A673 (cell line): ENCODE results near the gene IGFN1. TPM values are rescaled to one million over a fixed set of nuclear protein-coding genes. Genes with fewer than 3 reads are reported as not detected.

Experiments
- BruUV-seq: library from RNA; stranded (reverse); fragments of 400-500 nt; replicated peaks from 2 replicates; lab custom pipeline; 2021; lab: Mats Ljungman, UMichigan
- CTCF ChIA-PET: fragments of 300-600 bp; sonication (Branson Sonifier 250); formaldehyde crosslinking; loops from one replicate; lab custom pipeline; 2022; ENCODE audit warnings: antibody characterized with exemption; lab: Charles Lee
- POLR2A ChIA-PET: fragments of 300-600 bp; sonication (Branson Sonifier 250); formaldehyde crosslinking; loops from one replicate; lab custom pipeline; 2022; ENCODE audit warnings: antibody characterized with exemption; ENCODE audit not compliant: low non-redundant PET; lab: Charles Lee
- DNase-seq: peaks from one replicate; pipeline ENCODE4 v3.0.0-alpha.2; 2015; ENCODE audit warnings: low spot score
- H3K27ac ChIP-seq: fragments of 200-600 bp; sonication (generic); 2 replicates; pipeline ENCODE4 v1.5.1; 2016; ENCODE audit warnings: mixed run types, low read depth, mild to moderate bottlenecking, mixed read lengths, antibody characterized with exemption, low read length; ENCODE audit not compliant: poor library complexity, severe bottlenecking
- H3K27me3 ChIP-seq: fragments of 200-600 bp; sonication (generic); replicated peaks from 2 replicates; pipeline ENCODE4 v1.6.1; 2017; ENCODE audit warnings: mixed run types, low read depth, mild to moderate bottlenecking, mixed read lengths, antibody characterized with exemption, low read length; ENCODE audit not compliant: insufficient read depth, poor library complexity
- H3K36me3 ChIP-seq: fragments of 200-600 bp; sonication (generic); 2 replicates; pipeline ENCODE4 v1.6.1; 2016; ENCODE audit warnings: mixed run types, mild to moderate bottlenecking, mixed read lengths, antibody characterized with exemption, low read length; ENCODE audit not compliant: insufficient read depth, poor library complexity, severe bottlenecking
- H3K4me1 ChIP-seq: fragments of 200-600 bp; sonication (generic); 2 replicates; pipeline ENCODE4 v1.6.1; 2017; ENCODE audit warnings: mixed run types, mild to moderate bottlenecking, mixed read lengths, antibody characterized with exemption, low read length; ENCODE audit not compliant: insufficient read depth, poor library complexity, severe bottlenecking
- H3K4me3 ChIP-seq: fragments of 200-600 bp; sonication (generic); 2 replicates; pipeline ENCODE4 v1.5.1; 2016; ENCODE audit warnings: low read depth, mixed run types, mild to moderate bottlenecking, mixed read lengths, low read length; ENCODE audit not compliant: poor library complexity, severe bottlenecking
- H3K9me3 ChIP-seq: fragments of 200-600 bp; sonication (generic); 2 replicates; pipeline ENCODE4 v1.6.1; 2016; ENCODE audit warnings: mixed run types, low read depth, mild to moderate bottlenecking, mixed read lengths, antibody characterized with exemption, low read length; ENCODE audit not compliant: poor library complexity, severe bottlenecking
- EZH2 ChIP-seq: fragments of 200-600 bp; sonication (generic); IDR thresholded peaks from 2 replicates; pipeline ENCODE4 v1.6.1; 2017; ENCODE audit warnings: borderline replicate concordance, low read depth, mild to moderate bottlenecking, mixed read lengths, antibody characterized with exemption, low read length; ENCODE audit not compliant: poor library complexity, severe bottlenecking
- intact Hi-C: fragments of 100-400 bp; cut with micrococcal nuclease; formaldehyde crosslinking; loops from one replicate; pipeline ENCODE4 v1.10.0; 2022; ENCODE audit not compliant: unreplicated experiment
- total RNA-seq: library from RNA; stranded (reverse); gene quantifications from 2 replicates; pipeline ENCODE4 v1.2.3, GENCODE V29; 2021
- TF ChIP-seq, protein P1 (sequence below): fragments of 300-800, 200-600 bp; sonication (generic); conservative IDR thresholded peaks from 2 replicates; pipeline ENCODE4 v1.5.1; 2017; ENCODE audit warnings: low read depth, mild to moderate bottlenecking, antibody characterized with exemption, low read length, moderate library complexity, mixed read lengths

The IGFN1 gene
- total RNA-seq, 1 experiment from 2014 or later = 1.2 TPM

DNA sequence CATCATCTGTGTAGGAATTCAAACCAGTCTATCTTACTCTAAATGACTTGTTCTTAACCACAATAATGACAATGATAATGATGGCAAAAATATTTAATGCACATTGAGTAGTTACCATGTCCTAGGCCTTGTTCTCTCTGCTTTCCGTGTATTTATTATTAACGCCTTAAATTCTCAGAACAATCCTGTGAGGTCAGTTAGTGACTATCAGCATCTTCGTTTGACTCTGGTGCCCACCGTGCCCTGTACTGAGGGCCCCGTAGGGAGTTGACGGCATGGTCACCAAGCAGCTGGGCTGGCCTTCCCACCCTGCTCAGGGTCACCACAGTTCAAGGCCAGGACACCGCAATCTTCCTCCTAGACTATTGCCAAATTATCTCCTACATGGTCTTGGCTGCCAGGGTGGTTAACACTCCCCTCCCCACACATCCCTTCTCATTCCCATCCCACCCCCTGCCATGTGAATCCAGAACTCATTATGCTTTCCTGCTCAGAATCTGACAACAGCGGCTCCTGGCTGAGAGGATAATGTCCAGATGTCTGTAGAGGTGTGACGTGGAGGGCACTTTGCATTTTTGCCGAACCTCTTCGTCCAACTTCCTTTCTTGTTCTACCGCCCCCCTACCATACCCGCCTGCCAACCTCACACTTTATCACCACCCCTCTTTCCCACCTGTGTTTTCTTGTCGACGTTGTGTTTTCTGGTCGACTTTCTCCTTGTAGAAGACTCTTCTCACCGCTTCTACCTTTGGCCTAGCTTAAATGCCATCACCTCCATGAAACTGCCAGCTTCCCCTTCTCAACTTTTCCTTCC lies 33.4 kb downstream of the IGFN1 start:
- ChIA-PET POLR2A (no interaction called here), CTCF (interaction anchor here (1.0 to 1.7 kb wide), 2 partner anchors 244 to 252 kb away, joined by 4 to 10 read pairs; no protein-coding TSS in a partner anchor)
- intact Hi-C loops = no loop called here
- Histone ChIP-seq H3K27ac (no peak overlapping the region), H3K4me3 (no peak overlapping the region), H3K36me3 (no peaks in the 10 kb centered on the region), H3K27me3 (no peaks in the 10 kb centered on the region), H3K4me1 (no peaks in the 10 kb centered on the region), H3K9me3 (no peaks in the 10 kb centered on the region)
- DNase-seq = no peak
- TF ChIP-seq, protein P1, sequence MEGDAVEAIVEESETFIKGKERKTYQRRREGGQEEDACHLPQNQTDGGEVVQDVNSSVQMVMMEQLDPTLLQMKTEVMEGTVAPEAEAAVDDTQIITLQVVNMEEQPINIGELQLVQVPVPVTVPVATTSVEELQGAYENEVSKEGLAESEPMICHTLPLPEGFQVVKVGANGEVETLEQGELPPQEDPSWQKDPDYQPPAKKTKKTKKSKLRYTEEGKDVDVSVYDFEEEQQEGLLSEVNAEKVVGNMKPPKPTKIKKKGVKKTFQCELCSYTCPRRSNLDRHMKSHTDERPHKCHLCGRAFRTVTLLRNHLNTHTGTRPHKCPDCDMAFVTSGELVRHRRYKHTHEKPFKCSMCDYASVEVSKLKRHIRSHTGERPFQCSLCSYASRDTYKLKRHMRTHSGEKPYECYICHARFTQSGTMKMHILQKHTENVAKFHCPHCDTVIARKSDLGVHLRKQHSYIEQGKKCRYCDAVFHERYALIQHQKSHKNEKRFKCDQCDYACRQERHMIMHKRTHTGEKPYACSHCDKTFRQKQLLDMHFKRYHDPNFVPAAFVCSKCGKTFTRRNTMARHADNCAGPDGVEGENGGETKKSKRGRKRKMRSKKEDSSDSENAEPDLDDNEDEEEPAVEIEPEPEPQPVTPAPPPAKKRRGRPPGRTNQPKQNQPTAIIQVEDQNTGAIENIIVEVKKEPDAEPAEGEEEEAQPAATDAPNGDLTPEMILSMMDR = no peak
- TF ChIP-seq EZH2 = no peak
- BruUV-seq = no TSS peak

DNA sequence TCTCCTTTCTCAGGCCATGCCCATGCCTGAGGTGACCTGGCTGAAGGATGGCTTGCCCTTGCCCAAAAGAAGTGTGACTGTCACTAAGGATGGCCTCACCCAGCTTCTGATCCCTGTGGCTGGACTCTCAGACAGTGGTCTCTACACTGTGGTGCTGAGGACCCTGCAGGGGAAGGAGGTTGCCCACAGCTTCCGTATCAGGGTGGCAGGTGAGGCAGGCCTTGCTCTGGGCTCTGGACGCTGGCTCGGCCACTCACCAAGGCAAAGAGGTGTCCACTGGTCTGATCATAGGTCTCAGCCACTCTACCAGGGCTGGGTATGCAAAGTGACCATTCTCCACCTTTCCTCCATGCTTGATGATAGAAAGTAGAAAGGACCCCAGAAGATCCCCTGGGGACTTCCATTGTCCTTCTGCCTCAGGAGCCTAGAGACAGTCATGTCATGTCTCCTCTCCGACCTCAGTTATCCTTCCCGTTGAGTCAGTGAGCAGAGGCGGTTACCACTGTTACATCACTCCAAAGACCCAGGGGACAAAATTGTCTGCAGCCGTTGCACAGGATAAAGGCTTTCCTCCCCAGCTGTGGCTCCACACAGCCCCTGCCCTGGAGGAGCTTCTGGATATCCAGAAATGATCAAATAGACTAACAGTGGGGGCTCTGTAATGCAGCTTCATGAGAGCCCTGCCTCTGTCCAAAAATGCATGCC lies 34.2 kb downstream of the IGFN1 start:
- ChIA-PET POLR2A (no interaction called here), CTCF (no interaction called here)
- H3K9me3 ChIP-seq = no peaks in the 10 kb centered on the region
- no peak for TF ChIP-seq EZH2
- TF ChIP-seq, protein P1 = no peak
- no peaks in the 10 kb centered on the region for H3K4me1 ChIP-seq
- H3K36me3 ChIP-seq = no peaks in the 10 kb centered on the region
- no TSS peak for BruUV-seq
- DNase-seq = peak; percentile 42
- H3K4me3 ChIP-seq = no peak overlapping the region
- H3K27ac ChIP-seq = no peak overlapping the region
- intact Hi-C loops = no loop called here
- H3K27me3 ChIP-seq = no peaks in the 10 kb centered on the region

DNA sequence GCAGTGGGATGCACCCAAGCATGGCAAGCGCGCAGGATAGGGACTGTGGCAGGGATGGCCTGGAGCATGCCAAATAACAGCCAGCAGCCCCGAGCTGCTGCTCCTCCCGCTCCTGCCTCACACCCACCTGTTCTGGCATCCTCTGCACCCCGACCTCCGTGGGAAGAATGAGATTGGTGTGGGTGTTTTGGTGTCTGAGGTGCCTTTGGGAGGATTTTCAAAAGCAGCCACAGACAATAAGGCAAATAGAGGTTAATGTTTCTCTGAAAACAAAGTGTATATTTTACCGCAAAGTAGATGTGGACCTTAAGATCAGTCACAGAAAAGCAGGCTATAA lies 35.5 kb downstream of the IGFN1 start:
- POLR2A ChIA-PET = no interaction called here
- Histone ChIP-seq H3K27me3 (no peaks in the 10 kb centered on the region), H3K4me3 (no peak overlapping the region), H3K36me3 (no peaks in the 10 kb centered on the region), H3K9me3 (no peaks in the 10 kb centered on the region), H3K4me1 (no peaks in the 10 kb centered on the region), H3K27ac (no peak overlapping the region)
- DNase-seq = no peak
- intact Hi-C loops = no loop called here
- TF ChIP-seq EZH2 = no peak
- TF ChIP-seq, protein P1 = no peak
- CTCF ChIA-PET = interaction anchor here (0.5 kb wide), 1 partner anchor 120 kb away, joined by 4 read pairs; no protein-coding TSS in a partner anchor
- BruUV-seq = no TSS peak
